Neural crest cell (in vitro differentiated cells): Measurements from ENCODE around the gene LMNTD2. TPM values are rescaled to one million over a fixed set of nuclear protein-coding genes. Genes with fewer than 3 reads are reported as not detected.

ENCODE experiments used
- DNase-seq: peaks from one replicate; pipeline ENCODE4 v3.0.0; 2021; ENCODE audit warnings: low read depth, mixed read lengths, low spot score
- H3K27ac Mint-ChIP-seq: one replicate; pipeline ENCODE4 v1.8.0; 2021; ENCODE audit warnings: mild to moderate bottlenecking, mixed read lengths; ENCODE audit not compliant: unreplicated experiment
- H3K27me3 Mint-ChIP-seq: 2 replicates; pipeline ENCODE4 v1.8.0; 2021; ENCODE audit warnings: low read depth, mild to moderate bottlenecking, mixed read lengths
- H3K36me3 Mint-ChIP-seq: 2 replicates; pipeline ENCODE4 v1.8.0; 2021; ENCODE audit warnings: low read depth, mild to moderate bottlenecking, mixed read lengths
- H3K4me1 Mint-ChIP-seq: 2 replicates; pipeline ENCODE4 v1.8.0; 2021; ENCODE audit warnings: mixed read lengths
- H3K4me3 Mint-ChIP-seq: one replicate; pipeline ENCODE4 v1.8.0; 2021; ENCODE audit warnings: mild to moderate bottlenecking, mixed read lengths
- H3K9me3 Mint-ChIP-seq: 2 replicates; pipeline ENCODE4 v1.8.0; 2021; ENCODE audit warnings: mixed read lengths
- CTCF ChIP-seq: fragments of 200-600 bp; sonication (generic); conservative IDR thresholded peaks from 2 replicates; pipeline ENCODE4 v1.5.0; 2021; ENCODE audit warnings: antibody characterized with exemption, mild to moderate bottlenecking
- total RNA-seq: library from RNA; stranded (reverse); gene quantifications from 2 replicates; pipeline ENCODE4 v1.2.1, GENCODE V29; 2021

The LMNTD2 gene
- total RNA-seq, 1 donor from 2014 or later = 2.2 TPM

- Mint-ChIP-seq H3K4me3 (no peak overlapping the region), H3K4me1 (no peaks in the 10 kb centered on the region), H3K27ac (no peak overlapping the region), H3K27me3 (peaks cover 10% of the 10 kb centered on the region), H3K9me3 (no peaks in the 10 kb centered on the region), H3K36me3 (no peaks in the 10 kb centered on the region)
- no peak for TF ChIP-seq CTCF
- DNase-seq = no peak
Observed at GRCh38 chr11:541433-541885, 19.1 kb downstream of the LMNTD2 start.

- Mint-ChIP-seq H3K36me3 (no peaks in the 10 kb centered on the region), H3K27me3 (peaks cover 14% of the 10 kb centered on the region), H3K4me3 (no peak overlapping the region), H3K9me3 (no peaks in the 10 kb centered on the region), H3K27ac (no peak overlapping the region), H3K4me1 (peaks cover 4% of the 10 kb centered on the region)
- no peak for DNase-seq
- no peak for TF ChIP-seq CTCF
Observed at GRCh38 chr11:540583-541432, 19.7 kb downstream of the LMNTD2 start.

- Mint-ChIP-seq H3K9me3 (no peaks in the 10 kb centered on the region), H3K4me1 (peaks cover 4% of the 10 kb centered on the region)
- no peak for TF ChIP-seq CTCF
Observed at GRCh38 chr11:539971-540481, 20.5 kb downstream of the LMNTD2 start.

GRCh38 chr11:538431-539051 is 22.0 kb downstream of the LMNTD2 start:
- Mint-ChIP-seq H3K27ac (no peak overlapping the region), H3K4me1 (peaks cover 4% of the 10 kb centered on the region), H3K36me3 (no peaks in the 10 kb centered on the region), H3K9me3 (no peaks in the 10 kb centered on the region), H3K4me3 (peak overlapping the region; percentile 59), H3K27me3 (peaks cover 14% of the 10 kb centered on the region)
- DNase-seq = no peak
- TF ChIP-seq CTCF = no peak

More at GRCh38 chr11:539971-540481, 20.5 kb downstream of the LMNTD2 start:
- Mint-ChIP-seq H3K27ac (no peak overlapping the region), H3K36me3 (no peaks in the 10 kb centered on the region), H3K4me3 (no peak overlapping the region), H3K27me3 (peaks cover 14% of the 10 kb centered on the region)
- no peak for DNase-seq

- H3K9me3 Mint-ChIP-seq = no peaks in the 10 kb centered on the region
- no peaks in the 10 kb centered on the region for H3K36me3 Mint-ChIP-seq
- TF ChIP-seq CTCF = no peak
Observed at GRCh38 chr11:537622-538430, 22.7 kb downstream of the LMNTD2 start.

More at GRCh38 chr11:537622-538430, 22.7 kb downstream of the LMNTD2 start:
- H3K4me1 Mint-ChIP-seq = peaks cover 4% of the 10 kb centered on the region
- peaks cover 14% of the 10 kb centered on the region for H3K27me3 Mint-ChIP-seq
- no peak for DNase-seq
- H3K27ac Mint-ChIP-seq = no peak overlapping the region
- H3K4me3 Mint-ChIP-seq = peak overlapping the region; percentile 59
